Spleen (tissue), 11 donors: ENCODE data around the gene GRM2. TPM values are rescaled to one million over a fixed set of nuclear protein-coding genes. Genes with fewer than 3 reads are reported as not detected.

Experiments
- DNase-seq: peaks from one replicate; pipeline ENCODE4 v3.0.0-alpha.2; 2020
- H3K27ac ChIP-seq, 8 donors: fragments of 200-600 bp; sonication (generic) in 7 of 8; 1 replicate in 4 of 8; 2 replicates in 4 of 8; pipeline versions ENCODE4 v1.5.0 to v1.8.0; 2016 to 2021; ENCODE audit warnings: inconsistent platforms in 4 of 8, mild to moderate bottlenecking in 4 of 8, moderate library complexity in 1 of 8
- H3K27me3 ChIP-seq, 7 donors: fragments of 200-600 bp; sonication (generic) in 6 of 7; replicated peaks in 1 of 7; 1 replicate in 4 of 7; 2 replicates in 3 of 7; pipeline versions ENCODE4 v1.5.0 to v1.8.0; 2016 to 2021; ENCODE audit warnings: inconsistent platforms in 3 of 7, mild to moderate bottlenecking in 1 of 7
- H3K36me3 ChIP-seq, 6 donors: fragments of 200-600 bp; sonication (generic) in 5 of 6; 1 replicate in 4 of 6; 2 replicates in 2 of 6; pipeline versions ENCODE4 v1.5.0 to v1.8.0; 2016 to 2021; ENCODE audit warnings: inconsistent platforms in 2 of 6
- H3K4me1 ChIP-seq, 6 donors: fragments of 200-600 bp; sonication (generic) in 5 of 6; 1 replicate in 3 of 6; 2 replicates in 3 of 6; pipeline versions ENCODE4 v1.5.0 to v1.8.0; 2016 to 2021; ENCODE audit warnings: inconsistent platforms in 3 of 6
- H3K4me3 ChIP-seq, 8 donors: fragments of 200-600 bp; sonication (generic) in 7 of 8; 1 replicate in 4 of 8; 2 replicates in 4 of 8; pipeline versions ENCODE4 v1.5.0 to v1.8.0; 2016 to 2021; ENCODE audit warnings: inconsistent platforms in 4 of 8, mild to moderate bottlenecking in 4 of 8, moderate library complexity in 2 of 8
- H3K9me3 ChIP-seq, 8 donors: fragments of 200-600 bp; sonication (generic) in 7 of 8; 1 replicate in 4 of 8; 2 replicates in 4 of 8; pipeline versions ENCODE4 v1.5.0 to v1.8.0; 2016 to 2021; ENCODE audit warnings: inconsistent platforms in 4 of 8
- POLR2A ChIP-seq, 3 donors: fragments of 450-650 bp; IDR thresholded peaks; one replicate each; pipeline ENCODE4 v1.5.1; 2017; ENCODE audit warnings: antibody characterized with exemption in 3 of 3, mild to moderate bottlenecking in 1 of 3
- POLR2AphosphoS5 ChIP-seq, 3 donors: sonication (generic); formaldehyde crosslinking; IDR thresholded peaks; one replicate each; pipeline ENCODE4 v1.5.1; 2017; ENCODE audit warnings: antibody characterized with exemption in 3 of 3
- WGBS, 5 donors: extraction: QIAGEN DNeasy Blood & Tissue Kit in 3 of 5; methylation state at CpG; one replicate each; pipeline versions ENCODE4 v1.1.5 to v1.1.7; 2013 to 2018; 5-methylcytosine and 5-hydroxymethylcytosine counted together
- intact Hi-C: fragments of 100-400 bp; cut with DNase I; formaldehyde crosslinking; loops from one replicate; pipeline ENCODE4 v1.15.0; 2023; ENCODE audit warnings: low total_unique reads
- polyA plus RNA-seq, 3 donors: library from polyadenylated mRNA; stranded (reverse); fragments of 200-250 nt; gene quantifications; one replicate each; pipeline ENCODE4 v1.2.1, GENCODE V29; 2013
- total RNA-seq, 7 donors: library from RNA; depleted of rRNA in 3 of 7; stranded (reverse); fragments of >200 nt in 3 of 7; fragmentation: NEBNext Ultra II Directional in 4 of 7; extraction: Animal tissue kit (Norgen Biotek cat#: 25700) in 4 of 7; gene quantifications; one replicate each; pipeline versions ENCODE4 v1.1.0 to v1.2.1, GENCODE V29; 2016 to 2021
- TF ChIP-seq, protein P1 (sequence below), 11 experiments: fragments of 200-600 bp in 7 of 11; fragments of 450-650 bp in 4 of 11; sonication (generic) in 4 of 11; IDR thresholded peaks in 8 of 11; conservative IDR thresholded peaks in 3 of 11; 1 replicate in 7 of 11; 2 replicates in 4 of 11; pipeline versions ENCODE4 v1.4.0 to v1.8.0; 2016 to 2021; ENCODE audit warnings: antibody characterized with exemption in 11 of 11, inconsistent platforms in 4 of 11, mild to moderate bottlenecking in 1 of 11
- donor health status: healthy with polysubstance abuse.
- donor health status: DM: no; HTN: no; CAD: no; lungs with moderate emphysema.
- donor health status: DM: no; HTN: no; CAD: no.
- donor health status: Bipolar disorder and iron deficiency.
- donor health status: healthy.
- donor health status: DM: no; HTN: no; CAD: no.
- donor health status: DM: yes; HTN: yes; CAD: no.

Gene GRM2
- total and polyA plus RNA-seq, 10 donors = 0.17 to 2.7 (median 1.4) TPM

DNA sequence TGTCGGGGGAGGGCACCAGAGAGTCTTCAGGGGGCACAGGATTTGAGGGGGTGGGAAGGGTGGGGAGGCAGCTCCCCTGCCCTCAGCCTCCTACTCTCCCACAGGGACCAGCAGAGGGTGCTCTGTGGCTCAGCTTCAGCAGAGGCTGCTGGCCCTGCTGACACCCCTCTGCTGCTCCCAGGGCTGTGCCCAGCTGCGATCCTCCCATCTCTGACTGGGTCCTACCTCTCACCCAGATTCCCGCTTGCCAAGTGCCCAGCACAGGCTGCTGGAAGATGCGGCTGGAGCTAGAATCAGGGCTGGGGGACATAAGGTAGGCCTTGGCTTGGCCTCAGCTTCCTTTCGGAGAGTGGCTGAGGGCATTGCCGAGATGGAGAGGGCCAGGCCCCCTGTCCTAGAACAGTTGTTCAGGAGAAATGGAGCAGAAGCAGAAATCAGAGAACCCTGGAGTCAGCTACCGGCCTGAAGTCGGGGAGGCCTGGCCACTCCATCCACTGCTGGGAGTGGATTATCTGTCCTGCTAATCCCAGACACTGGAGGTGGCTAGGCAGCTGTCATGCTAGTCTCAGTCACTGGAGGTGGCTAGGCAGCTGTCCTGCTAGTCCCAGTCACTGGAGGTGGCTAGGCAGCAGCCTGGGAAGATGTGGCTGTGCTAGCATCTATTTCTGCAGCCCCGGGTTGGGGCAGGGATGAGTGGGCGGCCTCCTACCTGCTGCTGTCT lies 3.9 kb downstream of the GRM2 start:
- intact Hi-C loops = loop anchor here (10.0 kb wide), 1 partner anchor 94 kb away; no protein-coding TSS in a partner anchor
- TF ChIP-seq POLR2AphosphoS5 (IDR thresholded peaks at IDR 0.05) (no peak), POLR2A (IDR thresholded peaks at IDR 0.05) (no peak)
- TF ChIP-seq, protein P1, sequence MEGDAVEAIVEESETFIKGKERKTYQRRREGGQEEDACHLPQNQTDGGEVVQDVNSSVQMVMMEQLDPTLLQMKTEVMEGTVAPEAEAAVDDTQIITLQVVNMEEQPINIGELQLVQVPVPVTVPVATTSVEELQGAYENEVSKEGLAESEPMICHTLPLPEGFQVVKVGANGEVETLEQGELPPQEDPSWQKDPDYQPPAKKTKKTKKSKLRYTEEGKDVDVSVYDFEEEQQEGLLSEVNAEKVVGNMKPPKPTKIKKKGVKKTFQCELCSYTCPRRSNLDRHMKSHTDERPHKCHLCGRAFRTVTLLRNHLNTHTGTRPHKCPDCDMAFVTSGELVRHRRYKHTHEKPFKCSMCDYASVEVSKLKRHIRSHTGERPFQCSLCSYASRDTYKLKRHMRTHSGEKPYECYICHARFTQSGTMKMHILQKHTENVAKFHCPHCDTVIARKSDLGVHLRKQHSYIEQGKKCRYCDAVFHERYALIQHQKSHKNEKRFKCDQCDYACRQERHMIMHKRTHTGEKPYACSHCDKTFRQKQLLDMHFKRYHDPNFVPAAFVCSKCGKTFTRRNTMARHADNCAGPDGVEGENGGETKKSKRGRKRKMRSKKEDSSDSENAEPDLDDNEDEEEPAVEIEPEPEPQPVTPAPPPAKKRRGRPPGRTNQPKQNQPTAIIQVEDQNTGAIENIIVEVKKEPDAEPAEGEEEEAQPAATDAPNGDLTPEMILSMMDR (IDR thresholded peaks at IDR 0.05 in 8 of 11, conservative IDR thresholded peaks at IDR 0.05 in 3 of 11) = no peak
- 84 to 92% (median 87%) methylated on average over 8 to 10 of the region's 10 CpGs for WGBS, 5 donors
- Histone ChIP-seq H3K9me3 (no peaks in the 10 kb centered on the region), H3K4me3 (no peak overlapping the region), H3K36me3 (peaks cover 0 to 5% (median 0%) of the 10 kb centered on the region in 6 donors), H3K4me1 (peaks cover 0 to 26% (median 9%) of the 10 kb centered on the region in 6 donors), H3K27ac (no peak overlapping the region), H3K27me3 (peaks cover 0 to 3% (median 0%) of the 10 kb centered on the region in 7 donors)
- no peak for DNase-seq

DNA sequence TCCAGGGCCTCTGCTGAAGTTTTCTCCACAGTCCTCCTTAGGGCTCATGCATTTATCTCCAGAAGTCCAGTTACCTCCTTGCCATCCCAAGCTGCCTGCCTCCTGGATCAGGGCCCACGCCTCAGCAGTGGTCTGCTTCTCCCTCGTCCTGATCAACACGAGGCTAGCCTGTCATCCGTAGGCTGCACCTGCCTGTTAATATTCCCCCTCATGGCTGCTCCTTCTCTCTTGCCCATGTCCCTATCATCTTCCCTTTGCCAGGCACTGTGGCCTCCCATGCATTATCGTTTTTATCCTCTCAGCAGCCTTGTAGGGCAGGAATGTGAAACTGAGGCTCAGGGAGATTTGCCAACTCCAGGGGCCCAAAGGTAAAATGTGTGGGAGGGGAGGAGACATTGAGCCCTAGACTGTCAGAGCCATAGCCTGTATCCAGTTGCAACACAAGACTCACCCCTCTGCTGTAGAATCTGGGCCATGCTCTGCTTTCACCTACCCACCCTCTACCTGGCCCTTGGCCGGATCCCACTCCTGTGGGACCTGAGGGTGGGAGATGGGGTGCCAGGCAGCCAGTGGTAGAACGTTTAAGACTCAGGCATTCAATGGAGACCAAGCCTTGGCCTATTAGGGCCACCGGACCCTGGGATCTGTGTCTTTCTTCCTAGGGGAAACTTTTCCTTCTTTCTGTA lies 4.6 kb downstream of the GRM2 start:
- Histone ChIP-seq H3K9me3 (no peaks in the 10 kb centered on the region), H3K27me3 (peaks cover 0 to 3% (median 0%) of the 10 kb centered on the region in 7 donors), H3K4me1 (peaks cover 0 to 20% (median 6%) of the 10 kb centered on the region in 6 donors), H3K4me3 (no peak overlapping the region), H3K36me3 (no peaks in the 10 kb centered on the region), H3K27ac (no peak overlapping the region)
- DNase-seq = no peak
- WGBS, 5 donors = 82 to 88% (median 86%) methylated on average over 8 of the region's 8 CpGs
- TF ChIP-seq POLR2A (IDR thresholded peaks at IDR 0.05) = no peak
- TF ChIP-seq POLR2AphosphoS5 (IDR thresholded peaks at IDR 0.05) = no peak
- TF ChIP-seq, protein P1 (IDR thresholded peaks at IDR 0.05 in 8 of 11, conservative IDR thresholded peaks at IDR 0.05 in 3 of 11) = no peak
- intact Hi-C loops = loop anchor here (10.0 kb wide), 1 partner anchor 93 kb away; no protein-coding TSS in a partner anchor

DNA sequence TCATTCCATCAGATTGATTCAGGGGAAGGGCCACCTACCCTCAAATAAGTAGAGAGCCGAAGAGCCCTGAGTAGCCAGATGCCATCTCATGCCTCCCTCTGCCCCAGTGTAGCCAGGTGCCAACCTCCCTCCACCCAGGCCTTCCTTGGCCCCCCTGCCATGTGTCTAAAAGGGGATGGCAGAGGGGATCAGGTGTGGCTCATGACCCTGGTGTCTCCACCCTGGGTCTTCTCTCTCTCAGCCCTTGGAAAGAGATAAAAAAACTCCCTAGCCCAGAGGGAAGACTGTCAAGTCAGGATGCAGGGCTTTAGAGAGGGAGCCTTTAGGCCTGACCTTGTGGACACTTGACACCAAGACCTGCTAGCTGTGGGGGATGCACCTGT lies 5.2 kb downstream of the GRM2 start:
- intact Hi-C loops = loop anchor here (10.0 kb wide), 1 partner anchor 93 kb away; no protein-coding TSS in a partner anchor
- no peak for DNase-seq
- H3K36me3 ChIP-seq = no peaks in the 10 kb centered on the region
- WGBS, 5 donors = 67 to 97% (median 94%) methylated on average over 1 of the region's 1 CpG
- peaks cover 0 to under 1% (median 0%) of the 10 kb centered on the region in 7 donors for H3K27me3 ChIP-seq
- H3K4me1 ChIP-seq = peaks cover 0 to 14% (median 3%) of the 10 kb centered on the region in 6 donors
- TF ChIP-seq POLR2AphosphoS5 (IDR thresholded peaks at IDR 0.05) (no peak), POLR2A (IDR thresholded peaks at IDR 0.05) (no peak)
- TF ChIP-seq, protein P1 (IDR thresholded peaks at IDR 0.05 in 8 of 11, conservative IDR thresholded peaks at IDR 0.05 in 3 of 11) = no peak
- no peaks in the 10 kb centered on the region for H3K9me3 ChIP-seq
- H3K4me3 ChIP-seq = no peak overlapping the region
- H3K27ac ChIP-seq = no peak overlapping the region

GRCh38 chr3:51712511-51712931 lies 5.7 kb downstream of the GRM2 start:
- Histone ChIP-seq H3K4me3 (no peak overlapping the region), H3K9me3 (no peaks in the 10 kb centered on the region), H3K27ac (no peak overlapping the region), H3K36me3 (no peaks in the 10 kb centered on the region), H3K27me3 (no peaks in the 10 kb centered on the region), H3K4me1 (peaks cover 0 to 10% (median 0%) of the 10 kb centered on the region in 6 donors)
- DNase-seq = no peak
- 94 to 97% (median 96%) methylated on average over 14 to 20 of the region's 20 CpGs for WGBS, 5 donors
- TF ChIP-seq, protein P1 (IDR thresholded peaks at IDR 0.05 in 8 of 11, conservative IDR thresholded peaks at IDR 0.05 in 3 of 11) = no peak
- TF ChIP-seq POLR2AphosphoS5 (IDR thresholded peaks at IDR 0.05) = no peak
- no peak for TF ChIP-seq POLR2A (IDR thresholded peaks at IDR 0.05)
- intact Hi-C loops = loop anchor here (10.0 kb wide), 1 partner anchor 92 kb away; no protein-coding TSS in a partner anchor
